Cerebellar cortex (tissue), 1 donor: ENCODE results near the gene MED13L.

Source experiments
- DNase-seq: peaks from one replicate; pipeline ENCODE4 v3.0.0-alpha.2; 2015; ENCODE audit warnings: low spot score

The MED13L gene

GRCh38 chr12:116128779-116129178 is 148.7 kb downstream of the MED13L start:
- no peak for DNase-seq

- no peak for DNase-seq
Observed at GRCh38 chr12:116127859-116128258, 149.6 kb downstream of the MED13L start.

- no peak for DNase-seq
Observed at GRCh38 chr12:116126610-116127009, 150.9 kb downstream of the MED13L start.

- no peak for DNase-seq
Observed at GRCh38 chr12:116125956-116126566, 151.4 kb downstream of the MED13L start.

- DNase-seq: no peak
Observed at GRCh38 chr12:116125084-116125483, 152.4 kb downstream of the MED13L start.

GRCh38 chr12:116123451-116124258 is 153.8 kb downstream of the MED13L start:
- peak; percentile 69 for DNase-seq

GRCh38 chr12:116122628-116123027 is 154.9 kb downstream of the MED13L start:
- no peak for DNase-seq

GRCh38 chr12:116121453-116121871 is 156.0 kb downstream of the MED13L start:
- no peak for DNase-seq

GRCh38 chr12:116116650-116117424 is 160.7 kb downstream of the MED13L start:
- no peak for DNase-seq

- no peak for DNase-seq
Observed at GRCh38 chr12:116113398-116114130, 163.9 kb downstream of the MED13L start.

- no peak for DNase-seq
Observed at GRCh38 chr12:116106870-116107269, 170.6 kb downstream of the MED13L start.

GRCh38 chr12:116104167-116104767 is 173.2 kb downstream of the MED13L start:
- no peak for DNase-seq

- DNase-seq: peak; percentile 88
Observed at GRCh38 chr12:116101991-116102390, 175.5 kb downstream of the MED13L start.

- DNase-seq: peak; percentile 32
Observed at GRCh38 chr12:116099652-116100432, 177.7 kb downstream of the MED13L start.

- no peak for DNase-seq
Observed at GRCh38 chr12:116096874-116097273, 180.6 kb downstream of the MED13L start.

- DNase-seq: no peak
Observed at GRCh38 chr12:116094475-116094874, 183.0 kb downstream of the MED13L start.

- no peak for DNase-seq
Observed at GRCh38 chr12:116093915-116094314, 183.6 kb downstream of the MED13L start.

GRCh38 chr12:116092776-116093175 is 184.7 kb downstream of the MED13L start:
- DNase-seq: no peak

- DNase-seq: no peak
Observed at GRCh38 chr12:116092162-116092561, 185.3 kb downstream of the MED13L start.

GRCh38 chr12:116091579-116091978 is 185.9 kb downstream of the MED13L start:
- no peak for DNase-seq

GRCh38 chr12:116090516-116090915 is 187.0 kb downstream of the MED13L start:
- no peak for DNase-seq
